PC-3 (cell line): ENCODE measurements around the gene ARHGAP18. TPM values are rescaled to one million over a fixed set of nuclear protein-coding genes. Genes with fewer than 3 reads are reported as not detected.

ENCODE experiments used
- ATAC-seq: fragments of 200-7000 bp; cut with Tn5 transposase; 2 replicates; pipeline ENCODE4 v1.9.1; 2020; ENCODE audit warnings: mild to moderate bottlenecking, moderate library complexity
- BruUV-seq: library from RNA; stranded (reverse); fragments of 400-500 nt; replicated peaks from 2 replicates; lab custom pipeline; 2021; lab: Mats Ljungman, UMichigan
- CTCF ChIA-PET: fragments of 300-600 bp; sonication (Branson Sonifier 250); formaldehyde crosslinking; loops from one replicate; lab custom pipeline; 2022; ENCODE audit warnings: antibody characterized with exemption; lab: Charles Lee
- POLR2A ChIA-PET: fragments of 300-600 bp; sonication (Branson Sonifier 250); formaldehyde crosslinking; loops from one replicate; lab custom pipeline; 2022; ENCODE audit warnings: antibody characterized with exemption; ENCODE audit not compliant: unreplicated experiment; lab: Charles Lee
- DNase-seq: peaks from one replicate; pipeline ENCODE4 v3.0.0-alpha.2; 2015
- H2AFZ ChIP-seq: fragments of 300-600 bp; sonication (generic); 2 replicates; pipeline ENCODE4 v1.6.0; 2016; ENCODE audit warnings: antibody characterized with exemption, low read length
- H3F3A ChIP-seq: fragments of 300-600 bp; sonication (generic); one replicate; pipeline ENCODE4 v1.6.0; 2017; ENCODE audit warnings: antibody characterized with exemption, low read length, control low read depth, mild to moderate bottlenecking; ENCODE audit not compliant: unreplicated experiment
- H3K27ac ChIP-seq: fragments of 300-600 bp; sonication (generic); 2 replicates; pipeline ENCODE4 v1.5.1; 2016; ENCODE audit warnings: mild to moderate bottlenecking, low read length
- H3K27me3 ChIP-seq: fragments of 300-600 bp; sonication (generic); 2 replicates; pipeline ENCODE4 v1.6.1; 2016; ENCODE audit warnings: low read length, mixed read lengths
- H3K36me3 ChIP-seq: fragments of 300-600 bp; sonication (generic); 2 replicates; pipeline ENCODE4 v1.6.1; 2016; ENCODE audit warnings: low read depth, mixed run types, low read length, mixed read lengths
- H3K4me1 ChIP-seq: fragments of 300-600 bp; sonication (generic); 2 replicates; pipeline ENCODE4 v1.5.1; 2016; ENCODE audit warnings: low read length; ENCODE audit not compliant: insufficient read depth
- H3K4me2 ChIP-seq: fragments of 300-600 bp; sonication (generic); 2 replicates; pipeline ENCODE4 v1.6.0; 2016; ENCODE audit warnings: low read length
- H3K4me3 ChIP-seq: fragments of 300-600 bp; sonication (generic); 2 replicates; pipeline ENCODE4 v1.5.1; 2016; ENCODE audit warnings: mild to moderate bottlenecking, low read length, mixed read lengths
- H3K79me2 ChIP-seq: fragments of 300-600 bp; sonication (generic); 2 replicates; pipeline ENCODE4 v1.6.1; 2017; ENCODE audit warnings: low read length, mixed read lengths
- H3K9ac ChIP-seq: fragments of 300-600 bp; sonication (generic); 2 replicates; pipeline ENCODE4 v1.6.0; 2016; ENCODE audit warnings: mild to moderate bottlenecking, low read length
- H3K9me2 ChIP-seq: fragments of 300-600 bp; sonication (generic); replicated peaks from 2 replicates; pipeline ENCODE4 v1.6.1; 2016; ENCODE audit warnings: mixed run types, low read length, mixed read lengths
- H3K9me3 ChIP-seq: fragments of 300-600 bp; sonication (generic); 2 replicates; pipeline ENCODE4 v1.6.1; 2016; ENCODE audit warnings: low read length, mixed read lengths
- H4K20me1 ChIP-seq: fragments of 300-600 bp; sonication (generic); 2 replicates; pipeline ENCODE4 v1.6.1; 2016; ENCODE audit warnings: low read length, mixed read lengths
- CTCF ChIP-seq: fragments of 300-600 bp; sonication (generic); conservative IDR thresholded peaks from 2 replicates; pipeline ENCODE4 v1.5.1; 2017; ENCODE audit warnings: antibody characterized with exemption, low read depth, mild to moderate bottlenecking, low read length
- EZH2 ChIP-seq: fragments of 300-600 bp; sonication (generic); IDR thresholded peaks from one replicate; pipeline ENCODE4 v1.6.1; 2017; ENCODE audit warnings: antibody characterized with exemption, mild to moderate bottlenecking, low read length; ENCODE audit not compliant: unreplicated experiment
- EZH2phosphoT487 ChIP-seq: fragments of 300-600 bp; sonication (generic); IDR thresholded peaks from 2 replicates; pipeline ENCODE4 v1.6.1; 2018; ENCODE audit warnings: mild to moderate bottlenecking, antibody characterized with exemption, low read length, borderline replicate concordance
- intact Hi-C: fragments of 100-400 bp; cut with micrococcal nuclease; formaldehyde crosslinking; loops from 2 replicates; pipeline ENCODE4 v1.9.0; 2023
- total RNA-seq: library from RNA; depleted of rRNA; stranded (reverse); fragments of >200 nt; gene quantifications from 2 replicates; pipeline ENCODE4 v1.2.3, GENCODE V29; 2014; rRNA removed

ARHGAP18 gene
- total RNA-seq, 1 experiment from 2014 or later = 5.9 TPM

GRCh38 chr6:129539032-129539431, 170.9 kb downstream of the ARHGAP18 start:
- POLR2A ChIA-PET = no interaction called here
- Histone ChIP-seq H3K9ac (no peak overlapping the region), H3K9me2 (no peaks in the 10 kb centered on the region), H3F3A (no peaks in the 10 kb centered on the region), H3K4me2 (no peak overlapping the region), H3K4me1 (no peaks in the 10 kb centered on the region), H3K9me3 (no peaks in the 10 kb centered on the region), H3K4me3 (no peak overlapping the region), H3K27me3 (no peaks in the 10 kb centered on the region), H3K27ac (no peak overlapping the region), H3K79me2 (no peaks in the 10 kb centered on the region), H4K20me1 (no peaks in the 10 kb centered on the region), H2AFZ (no peak overlapping the region), H3K36me3 (no peaks in the 10 kb centered on the region)
- ATAC-seq (no peak), DNase-seq (no peak)
- no TSS peak for BruUV-seq
- intact Hi-C loops = no loop called here
- TF ChIP-seq EZH2phosphoT487 = no peak
- TF ChIP-seq CTCF = no peak
- no peak for TF ChIP-seq EZH2
- CTCF ChIA-PET = no interaction called here

DNA sequence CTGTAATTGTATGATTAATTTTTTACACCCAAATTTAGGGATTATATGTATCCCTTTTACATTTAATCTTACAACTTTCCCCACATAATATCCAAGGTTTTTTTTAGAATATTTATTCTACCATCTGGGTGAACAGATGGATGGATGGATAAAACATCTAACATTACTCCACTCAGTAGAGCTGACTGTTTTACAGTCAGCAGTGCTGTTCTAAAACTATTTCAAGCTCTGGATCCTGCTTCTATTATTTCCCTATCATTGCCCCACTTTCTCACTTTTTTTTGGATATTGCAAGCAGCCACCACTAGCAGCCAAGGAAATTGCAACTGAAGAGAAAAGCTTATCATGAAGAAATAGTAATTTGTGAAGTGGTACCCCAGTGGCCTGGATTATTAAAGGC, 173.7 kb downstream of the ARHGAP18 start:
- H3K27me3 ChIP-seq = no peaks in the 10 kb centered on the region
- no peaks in the 10 kb centered on the region for H3K36me3 ChIP-seq
- no peaks in the 10 kb centered on the region for H3K9me2 ChIP-seq
- H3K9ac ChIP-seq = no peak overlapping the region
- TF ChIP-seq EZH2 (no peak), EZH2phosphoT487 (no peak), CTCF (no peak)
- H3K27ac ChIP-seq = no peak overlapping the region
- DNase-seq (no peak), ATAC-seq (no peak)
- intact Hi-C loops = no loop called here
- POLR2A ChIA-PET = no interaction called here
- no peaks in the 10 kb centered on the region for H3K79me2 ChIP-seq
- no peak overlapping the region for H2AFZ ChIP-seq
- no TSS peak for BruUV-seq
- no peaks in the 10 kb centered on the region for H3K4me1 ChIP-seq
- CTCF ChIA-PET = no interaction called here
- H3F3A ChIP-seq = no peaks in the 10 kb centered on the region
- no peaks in the 10 kb centered on the region for H3K9me3 ChIP-seq
- no peak overlapping the region for H3K4me3 ChIP-seq
- H3K4me2 ChIP-seq = no peak overlapping the region
- no peaks in the 10 kb centered on the region for H4K20me1 ChIP-seq

DNA sequence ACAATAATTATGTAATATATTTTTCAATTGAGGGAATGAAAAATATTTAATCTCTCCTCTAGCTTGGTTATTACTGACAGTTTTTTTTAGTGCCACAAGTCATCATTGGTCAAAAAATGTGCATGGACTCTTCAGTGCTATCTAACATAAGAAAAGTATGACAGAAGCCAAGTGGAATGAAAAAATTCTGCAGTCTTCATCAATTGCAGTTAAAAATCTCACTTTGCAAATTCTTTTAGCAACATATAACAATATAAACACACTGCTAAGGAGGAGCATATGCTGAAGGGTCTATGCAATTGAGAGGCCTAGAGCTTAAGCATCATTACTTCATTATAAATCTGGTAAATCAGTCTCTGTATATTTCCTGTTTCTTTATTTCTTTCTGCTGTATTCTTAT, 175.1 kb downstream of the ARHGAP18 start:
- ATAC-seq (no peak), DNase-seq (no peak)
- no peaks in the 10 kb centered on the region for H3K27me3 ChIP-seq
- POLR2A ChIA-PET = no interaction called here
- no peaks in the 10 kb centered on the region for H4K20me1 ChIP-seq
- H3K36me3 ChIP-seq = no peaks in the 10 kb centered on the region
- H3K9me3 ChIP-seq = no peaks in the 10 kb centered on the region
- no peaks in the 10 kb centered on the region for H3K4me1 ChIP-seq
- no peak overlapping the region for H3K9ac ChIP-seq
- no peak overlapping the region for H2AFZ ChIP-seq
- intact Hi-C loops = no loop called here
- CTCF ChIA-PET = no interaction called here
- no peak overlapping the region for H3K4me2 ChIP-seq
- no peaks in the 10 kb centered on the region for H3K9me2 ChIP-seq
- BruUV-seq = no TSS peak
- H3F3A ChIP-seq = no peaks in the 10 kb centered on the region
- H3K27ac ChIP-seq = no peak overlapping the region
- no peak overlapping the region for H3K4me3 ChIP-seq
- no peaks in the 10 kb centered on the region for H3K79me2 ChIP-seq
- TF ChIP-seq CTCF = no peak
- no peak for TF ChIP-seq EZH2phosphoT487
- TF ChIP-seq EZH2 = no peak

Other genes starting within 250 kb of the ARHGAP18 start
- not detected in 2 replicates for gene TMEM244, start 151.1 kb upstream of the ARHGAP18 start, total RNA-seq